ENCODE results near the gene UBAC2. TPM values are rescaled to one million over a fixed set of nuclear protein-coding genes. Genes with fewer than 3 reads are reported as not detected.

Gene UBAC2
- total and polyA plus RNA-seq, 2 of the 4 experiments (the other 2 are of a cell fraction), result 20.8 to 36.3 TPM

DNA sequence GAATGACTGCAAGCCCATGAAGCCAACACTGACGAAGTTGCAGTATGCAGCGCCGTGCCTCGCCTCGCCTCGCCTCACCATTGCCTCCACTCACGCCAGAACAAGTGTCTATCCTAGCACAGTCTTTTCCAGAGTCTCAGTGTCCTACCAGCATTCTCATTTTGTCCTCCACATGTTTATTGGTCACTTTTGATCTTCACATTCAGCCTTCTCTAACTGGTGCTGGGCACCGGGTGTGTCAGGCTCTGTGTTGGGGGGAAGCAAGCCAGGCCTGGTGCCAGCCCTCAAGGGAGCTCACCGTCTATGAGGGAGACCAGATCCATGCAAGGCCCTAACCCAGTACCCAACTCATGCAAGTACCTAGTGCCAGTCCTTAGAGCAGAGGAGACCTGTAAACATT lies 176.3 kb downstream of the UBAC2 start:
- no peaks in the 10 kb centered on the region; the same call in 1 of the 2 replicates for H4K20me1 ChIP-seq (ENCODE audit: insufficient read depth, low read length)
- H3K27ac ChIP-seq (ENCODE audit: insufficient read depth, low read length), result no peak overlapping the region
- no peak for DNase-seq
- H4K8ac ChIP-seq (ENCODE audit: low read depth in 2 of 2, low read length in 2 of 2), result no peak overlapping the region
- no peak overlapping the region for H2BK120ac ChIP-seq (ENCODE audit: low read depth, low read length)
- no peak overlapping the region for H2AK9ac ChIP-seq (replicated peaks; ENCODE audit: low read depth, low read length, poor library complexity)
- no peak overlapping the region for H2BK15ac ChIP-seq (ENCODE audit: low read depth, low read length)
- no peak overlapping the region for H3K18ac ChIP-seq (ENCODE audit: low read depth, low read length)
- H3K9me3 ChIP-seq (ENCODE audit: control insufficient read depth, insufficient read depth, low read length), result no peaks in the 10 kb centered on the region
- ChIA-PET POLR2A (ENCODE audit: unreplicated experiment) (no interaction called here), CTCF (no interaction called here)
- no peak for TF ChIP-seq USF2 (IDR thresholded peaks at IDR 0.05; ENCODE audit: low read depth, low read length)
- TF ChIP-seq FOS (IDR thresholded peaks at IDR 0.05; ENCODE audit: low read depth, low read length), result no peak
- H3K4me1 ChIP-seq (ENCODE audit: control insufficient read depth, insufficient read depth, low read length), result no peaks in the 10 kb centered on the region
- intact Hi-C loops (cut with micrococcal nuclease) (no loop called here), dilution Hi-C loops (cut with HindIII; ENCODE audit: low sequenced_read_pairs, unreplicated experiment) (no loop called here), in situ Hi-C loops (cut with MboI; ENCODE audit: low sequenced_read_pairs) (no loop called here)
- no peak overlapping the region for H2BK5ac ChIP-seq (ENCODE audit: low read depth, low read length, poor library complexity, severe bottlenecking)
- no peaks in the 10 kb centered on the region; the same call in 1 of the 2 replicates for H3K9me1 ChIP-seq (ENCODE audit: insufficient read depth, low read length)
- H3K14ac ChIP-seq (replicated peaks; ENCODE audit: low read depth, low read length), result no peak overlapping the region
- WGBS, 2 experiments (ENCODE audit: extremely low coverage in 2 of 2, insufficient read length in 1 of 2), result 94% methylated on average over 7 of the region's 9 CpGs; no CpG with 5 or more reads in 1 of the 2 experiments
- H2AK5ac ChIP-seq (ENCODE audit: low read depth, low read length), result no peak overlapping the region
- H3K79me1 ChIP-seq (ENCODE audit: low read depth in 1 of 2, low read length in 2 of 2), result no peaks in the 10 kb centered on the region; a peak in 1 of 4 replicates
- H3K56ac ChIP-seq (ENCODE audit: extremely low read depth, insufficient read depth, low read length), result no peak overlapping the region
- H3K9ac ChIP-seq (ENCODE audit: low read depth, low read length), result no peak overlapping the region
- H4K5ac ChIP-seq (ENCODE audit: low read depth, low read length), result no peak overlapping the region
- no peaks in the 10 kb centered on the region for H3K27me3 ChIP-seq (ENCODE audit: control insufficient read depth, insufficient read depth, low read length)
- no peak overlapping the region for H3K4me3 ChIP-seq (ENCODE audit: insufficient read depth, low read depth, low read length)
- ATAC-seq (ENCODE audit: low read depth), result no peak
- H3K4ac ChIP-seq (ENCODE audit: low read depth, low read length), result no peak overlapping the region
- H4K91ac ChIP-seq (ENCODE audit: insufficient read depth, low read depth, low read length), result no peak overlapping the region
- BruUV-seq (replicated peaks), result no TSS peak
- H3K36me3 ChIP-seq (ENCODE audit: control insufficient read depth, insufficient read depth, low read length), result peaks cover 6% of the 10 kb centered on the region; the same call in 1 of the 2 replicates
- no peak overlapping the region for H2AFZ ChIP-seq (replicated peaks; ENCODE audit: low read length, poor library complexity)
- no peak overlapping the region for H3K23ac ChIP-seq (ENCODE audit: low read depth, low read length)
- no peak overlapping the region for H3K4me2 ChIP-seq (ENCODE audit: low read depth, low read length)
- H2BK20ac ChIP-seq (ENCODE audit: low read depth, low read length), result no peak overlapping the region

Data from IMR-90 (cell line).